NCI-H748 treated with DMSO at 0.1 percent for 48 hours (cell line): ENCODE data around the gene THSD4.
A peak's percentile ranks its signal among the peaks of the same experiment; 100 is the strongest.
"Not testable (repeated sequence)": the region's sequence is repeated elsewhere in the genome, so short reads cannot be mapped to it uniquely, and the experiment has no call there.

Experiments used
- DNase-seq: peaks from one replicate; lab custom pipeline; 2025; lab: John Stamatoyannopoulos, UW

The THSD4 gene

DNA sequence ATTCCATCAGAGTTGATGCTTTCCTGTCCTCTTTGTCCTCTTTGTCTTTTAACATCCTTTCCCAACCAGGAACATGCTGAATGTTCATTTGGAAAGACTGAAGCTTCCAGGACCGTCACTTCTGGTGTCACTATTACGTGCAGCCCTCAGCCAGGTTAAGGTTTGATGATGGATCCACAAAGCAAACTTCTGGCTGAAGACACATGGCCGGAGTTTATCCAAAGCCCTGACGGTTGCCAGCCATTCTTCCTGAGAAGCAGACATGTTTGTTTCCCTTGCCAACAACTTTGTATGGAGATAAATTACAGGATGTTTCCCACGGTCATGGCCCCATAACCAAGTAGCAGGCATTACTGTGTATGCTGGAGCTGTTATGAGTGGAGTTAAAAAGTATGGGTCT, 236.9 kb downstream of the THSD4 start:
- DNase-seq = no peak

DNA sequence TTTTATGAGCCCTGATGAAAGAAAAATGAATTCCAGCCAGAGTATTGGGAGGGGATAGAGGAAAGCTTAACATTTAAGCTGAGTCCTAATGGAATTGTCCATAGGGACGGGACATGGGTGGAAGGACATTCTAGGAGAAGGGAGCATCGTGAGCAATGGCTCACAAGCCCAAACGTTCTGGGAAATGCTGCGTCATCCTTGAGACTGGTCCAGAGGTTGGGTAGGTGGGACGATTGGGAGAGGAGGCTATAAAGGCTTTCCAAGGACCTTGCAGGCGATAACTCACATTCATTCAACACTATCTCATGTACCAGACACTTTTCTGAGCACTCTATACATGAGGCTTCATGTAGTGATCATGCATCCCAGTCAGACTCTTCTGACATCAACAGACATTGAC, 237.5 kb downstream of the THSD4 start:
- no peak for DNase-seq

GRCh38 chr15:71353171-71353570, 237.9 kb downstream of the THSD4 start:
- no peak for DNase-seq

GRCh38 chr15:71355268-71355667, 240.0 kb downstream of the THSD4 start:
- no peak for DNase-seq

DNA sequence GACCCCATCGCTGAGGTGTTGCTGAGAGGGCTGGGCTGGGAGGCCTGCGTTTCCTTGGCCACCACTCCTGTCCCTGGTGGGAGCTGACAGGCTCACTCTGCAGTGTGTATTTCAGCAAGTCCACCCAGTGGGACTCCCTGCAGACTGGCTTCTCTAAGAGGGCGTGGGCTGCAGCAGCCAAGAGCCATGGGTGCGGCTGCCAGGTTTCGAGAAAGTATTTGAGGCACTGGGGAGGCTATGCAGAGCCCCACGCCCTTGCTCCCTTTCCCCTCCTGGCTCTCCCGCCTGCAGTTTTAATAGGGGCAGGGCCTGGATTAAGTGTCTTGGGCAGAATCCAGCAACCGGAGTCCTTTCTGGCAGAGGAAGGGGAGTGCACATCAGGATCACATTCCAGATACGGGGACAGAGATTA, 242.1 kb downstream of the THSD4 start:
- no peak for DNase-seq

GRCh38 chr15:71357967-71358366, 242.7 kb downstream of the THSD4 start:
- no peak for DNase-seq

DNA sequence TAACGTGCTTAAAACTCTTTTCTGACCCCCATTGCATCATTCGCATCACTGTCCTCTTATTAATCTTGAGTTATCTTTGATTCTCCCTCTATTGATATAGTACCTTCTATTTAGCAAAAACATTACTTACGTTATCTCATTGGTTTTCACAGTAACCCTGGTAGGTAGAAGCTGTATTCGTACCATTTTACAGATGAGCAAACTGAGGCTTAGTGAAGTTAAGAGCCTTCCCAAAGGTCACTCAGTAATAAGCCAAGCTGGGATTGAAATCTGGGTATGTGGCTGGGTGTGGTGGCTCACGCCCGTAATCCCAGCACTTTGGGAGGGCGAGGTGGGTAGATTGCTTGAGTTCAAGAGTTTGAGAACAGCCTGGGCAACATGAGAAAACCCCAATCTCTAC, 244.0 kb downstream of the THSD4 start:
- no peak for DNase-seq

- no peak for DNase-seq
These were observed 247.3 kb downstream of the THSD4 start for GRCh38 chr15:71362556-71362955.

GRCh38 chr15:71362987-71363968, 248.0 kb downstream of the THSD4 start:
- no peak for DNase-seq

GRCh38 chr15:71364117-71364584, 248.9 kb downstream of the THSD4 start:
- peak; percentile 65 for DNase-seq

- no peak for DNase-seq
These were observed 251.3 kb downstream of the THSD4 start for GRCh38 chr15:71366522-71366921.

GRCh38 chr15:71366926-71367325, 251.7 kb downstream of the THSD4 start:
- no peak for DNase-seq

GRCh38 chr15:71367737-71368136, 252.5 kb downstream of the THSD4 start:
- not testable (repeated sequence) for DNase-seq

GRCh38 chr15:71372769-71373168, 257.5 kb downstream of the THSD4 start:
- not testable (repeated sequence) for DNase-seq

DNA sequence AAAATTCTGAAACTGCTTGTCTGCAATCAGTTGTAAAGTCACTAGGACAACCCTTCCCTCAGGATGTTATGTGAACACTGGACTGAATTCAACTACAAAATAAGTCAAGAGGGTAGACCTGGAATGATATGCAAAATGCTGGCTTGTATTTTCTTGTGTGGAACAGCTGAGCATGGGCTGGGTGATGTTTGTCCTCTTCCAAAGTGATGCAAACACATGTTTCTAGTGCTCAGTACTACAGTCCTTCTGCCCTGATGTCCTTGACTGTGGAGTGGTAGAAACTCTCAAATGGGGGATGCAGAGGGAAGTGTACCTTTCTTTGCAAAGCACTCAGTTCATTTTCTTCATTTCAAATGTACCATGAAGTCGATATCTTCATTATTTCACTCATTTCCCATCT, 258.6 kb downstream of the THSD4 start:
- no peak for DNase-seq

- DNase-seq = no peak
These were observed 259.5 kb downstream of the THSD4 start for GRCh38 chr15:71374607-71375352.

DNA sequence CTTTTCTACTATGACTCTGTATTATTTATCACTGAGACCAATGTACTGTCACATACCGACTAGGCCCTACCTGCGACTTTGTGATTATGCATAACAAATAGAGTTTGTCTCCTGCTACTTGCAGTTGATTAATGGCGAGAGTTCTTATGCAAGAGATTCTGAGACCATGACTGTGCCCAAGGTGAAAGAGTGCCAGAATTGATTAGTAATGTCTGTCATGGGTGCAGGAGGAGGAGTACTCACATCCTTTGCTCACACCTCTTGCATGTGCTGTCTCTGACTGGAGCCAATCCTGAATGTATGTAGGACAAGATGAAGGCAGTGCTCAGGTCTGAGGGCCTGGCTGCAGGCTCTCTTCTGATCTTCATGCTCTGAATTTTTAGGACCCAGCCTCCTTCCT, 260.7 kb downstream of the THSD4 start:
- DNase-seq = no peak

DNA sequence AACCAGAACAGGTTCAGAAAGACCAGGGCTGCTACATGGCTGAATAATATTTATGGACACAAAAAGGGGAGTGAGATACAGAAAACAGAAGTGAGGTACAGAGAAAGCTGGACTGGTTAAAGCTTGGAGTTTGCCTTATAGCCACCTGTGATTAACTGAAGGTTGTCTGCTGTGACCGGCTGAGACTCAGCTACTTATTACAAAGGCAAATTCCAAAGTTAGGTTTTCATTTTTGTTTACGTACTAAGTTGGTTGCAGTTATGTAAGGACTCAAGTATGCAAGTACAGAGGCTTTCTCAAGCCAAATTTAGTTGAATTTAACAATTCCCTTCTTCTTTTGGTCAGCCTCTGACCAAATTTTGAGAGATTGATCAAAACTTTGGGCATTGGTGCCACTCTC, 264.6 kb downstream of the THSD4 start:
- DNase-seq = no peak

- no peak for DNase-seq
These were observed 265.1 kb downstream of the THSD4 start for GRCh38 chr15:71380345-71380744.

DNA sequence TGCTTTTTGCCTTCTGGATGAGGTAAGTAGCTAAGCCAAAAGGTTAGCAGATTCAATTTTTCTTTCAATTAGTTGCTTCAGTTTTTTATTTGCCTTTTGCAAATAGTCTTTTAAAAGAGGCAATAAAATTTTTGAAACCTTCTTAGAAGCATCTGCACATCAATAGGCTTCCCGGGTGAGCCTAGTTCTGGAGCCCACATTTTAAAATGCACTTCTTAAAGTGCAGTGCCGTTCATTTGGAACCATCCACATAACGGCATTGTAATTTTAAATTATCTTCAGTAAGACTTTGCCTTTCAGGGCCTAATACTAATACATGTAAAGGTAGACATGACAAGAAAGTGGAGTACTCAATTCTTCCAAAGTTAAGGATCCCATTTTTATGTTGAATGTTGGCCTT, 269.2 kb downstream of the THSD4 start:
- DNase-seq = no peak

DNA sequence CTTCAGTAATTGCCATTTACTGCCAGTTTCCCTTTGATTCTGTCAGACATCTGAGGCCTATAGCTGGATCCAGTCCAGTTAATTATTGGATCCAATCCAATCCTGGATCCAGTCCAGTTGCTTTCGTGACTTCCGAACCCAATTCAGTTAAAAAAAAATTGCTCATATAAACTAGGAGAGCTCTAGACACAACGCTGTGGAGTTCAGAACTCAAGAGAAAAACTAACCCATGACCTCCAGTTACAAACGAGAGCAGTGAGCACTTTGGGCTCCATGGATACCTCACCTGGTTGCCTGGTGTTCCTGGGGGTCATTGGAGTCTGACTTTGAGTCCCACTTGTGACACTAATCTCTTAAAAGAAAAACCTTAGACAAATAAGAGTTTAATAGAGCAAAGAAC, 269.8 kb downstream of the THSD4 start:
- DNase-seq = no peak

- no peak for DNase-seq
These were observed 270.2 kb downstream of the THSD4 start for GRCh38 chr15:71385457-71385856.

- DNase-seq = no peak
These were observed 270.7 kb downstream of the THSD4 start for GRCh38 chr15:71386005-71386404.
